ENCODE results near the gene SIGLEC15. TPM values are rescaled to one million over a fixed set of nuclear protein-coding genes. Genes with fewer than 3 reads are reported as not detected.

SIGLEC15 gene
- total RNA-seq, 2 donors from 2014 or later = not detected

DNA sequence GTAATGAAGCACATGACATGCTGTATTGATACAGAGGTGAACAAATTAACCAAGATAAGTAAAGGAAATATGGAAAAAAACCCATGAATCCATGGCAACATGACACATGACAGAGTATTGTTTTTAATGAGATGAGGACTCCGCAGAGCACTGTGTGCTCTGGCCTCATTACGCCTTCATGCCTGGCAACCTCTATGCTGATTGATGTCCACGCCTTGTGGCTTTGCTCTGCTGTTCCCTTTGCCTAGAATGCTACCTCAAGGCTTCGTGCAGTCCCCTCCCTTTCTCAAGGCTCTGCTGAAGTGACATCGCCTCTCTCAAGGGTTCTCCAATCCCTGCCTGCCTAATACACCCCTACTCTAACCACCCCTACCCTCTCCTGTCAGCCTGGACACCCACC lies 8.4 kb downstream of the SIGLEC15 start:
- H3K27me3 ChIP-seq = peaks cover 25% of the 10 kb centered on the region
- no peaks in the 10 kb centered on the region for H3K36me3 ChIP-seq
- no peak for DNase-seq
- intact Hi-C loops (cut with DNase I) = no loop called here
- TF ChIP-seq, protein P1, sequence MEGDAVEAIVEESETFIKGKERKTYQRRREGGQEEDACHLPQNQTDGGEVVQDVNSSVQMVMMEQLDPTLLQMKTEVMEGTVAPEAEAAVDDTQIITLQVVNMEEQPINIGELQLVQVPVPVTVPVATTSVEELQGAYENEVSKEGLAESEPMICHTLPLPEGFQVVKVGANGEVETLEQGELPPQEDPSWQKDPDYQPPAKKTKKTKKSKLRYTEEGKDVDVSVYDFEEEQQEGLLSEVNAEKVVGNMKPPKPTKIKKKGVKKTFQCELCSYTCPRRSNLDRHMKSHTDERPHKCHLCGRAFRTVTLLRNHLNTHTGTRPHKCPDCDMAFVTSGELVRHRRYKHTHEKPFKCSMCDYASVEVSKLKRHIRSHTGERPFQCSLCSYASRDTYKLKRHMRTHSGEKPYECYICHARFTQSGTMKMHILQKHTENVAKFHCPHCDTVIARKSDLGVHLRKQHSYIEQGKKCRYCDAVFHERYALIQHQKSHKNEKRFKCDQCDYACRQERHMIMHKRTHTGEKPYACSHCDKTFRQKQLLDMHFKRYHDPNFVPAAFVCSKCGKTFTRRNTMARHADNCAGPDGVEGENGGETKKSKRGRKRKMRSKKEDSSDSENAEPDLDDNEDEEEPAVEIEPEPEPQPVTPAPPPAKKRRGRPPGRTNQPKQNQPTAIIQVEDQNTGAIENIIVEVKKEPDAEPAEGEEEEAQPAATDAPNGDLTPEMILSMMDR (IDR thresholded peaks at IDR 0.05) = no peak
- no peak overlapping the region for H3K4me3 ChIP-seq
- no peaks in the 10 kb centered on the region for H3K9me3 ChIP-seq
- H3K4me1 ChIP-seq = peaks cover 14% of the 10 kb centered on the region
- no peak overlapping the region for H3K9ac ChIP-seq (ENCODE audit: low read depth in 2 of 2, low read length in 2 of 2)
- H3K27ac ChIP-seq = no peak overlapping the region

DNA sequence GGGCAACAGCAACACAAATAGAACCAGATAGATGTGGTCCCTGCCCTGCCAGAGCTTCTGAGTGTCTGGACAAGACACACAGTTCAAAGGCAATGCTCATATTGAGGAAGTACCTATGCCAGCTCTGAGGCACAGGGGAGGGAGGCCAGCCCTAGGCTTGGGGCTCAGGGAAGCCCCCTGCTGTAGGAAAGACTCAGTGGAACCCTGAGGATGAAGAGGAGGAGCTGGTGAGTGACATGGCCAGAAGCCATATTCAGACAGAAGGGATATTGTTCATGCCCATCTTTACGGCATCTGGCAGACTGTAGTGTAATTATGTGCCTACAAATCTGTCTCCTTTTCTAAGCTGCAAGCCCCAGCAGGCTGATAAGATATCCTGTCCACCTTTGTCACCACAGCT lies 8.8 kb downstream of the SIGLEC15 start:
- no peaks in the 10 kb centered on the region for H3K36me3 ChIP-seq
- peaks cover 29% of the 10 kb centered on the region for H3K27me3 ChIP-seq
- no peak overlapping the region for H3K27ac ChIP-seq
- intact Hi-C loops (cut with DNase I) = no loop called here
- H3K4me1 ChIP-seq = peaks cover 14% of the 10 kb centered on the region
- no peak overlapping the region for H3K4me3 ChIP-seq
- no peaks in the 10 kb centered on the region for H3K9me3 ChIP-seq
- TF ChIP-seq, protein P1 (IDR thresholded peaks at IDR 0.05) = no peak
- no peak for DNase-seq
- no peak overlapping the region for H3K9ac ChIP-seq (ENCODE audit: low read depth in 2 of 2, low read length in 2 of 2)

GRCh38 chr18:45835057-45835636 lies 9.7 kb downstream of the SIGLEC15 start:
- no peak overlapping the region for H3K27ac ChIP-seq
- H3K4me3 ChIP-seq = no peak overlapping the region
- H3K36me3 ChIP-seq = no peaks in the 10 kb centered on the region
- intact Hi-C loops (cut with DNase I) = no loop called here
- H3K4me1 ChIP-seq = peaks cover 14% of the 10 kb centered on the region
- DNase-seq = no peak
- H3K9ac ChIP-seq (ENCODE audit: low read depth in 2 of 2, low read length in 2 of 2) = no peak overlapping the region
- TF ChIP-seq, protein P1 (IDR thresholded peaks at IDR 0.05) = no peak
- H3K9me3 ChIP-seq = no peaks in the 10 kb centered on the region
- H3K27me3 ChIP-seq = peaks cover 34% of the 10 kb centered on the region

- Histone ChIP-seq H3K9ac (ENCODE audit: low read depth in 2 of 2, low read length in 2 of 2) (no peak overlapping the region), H3K27ac (no peak overlapping the region), H3K4me3 (no peak overlapping the region), H3K27me3 (peaks cover 34% of the 10 kb centered on the region), H3K9me3 (no peaks in the 10 kb centered on the region), H3K4me1 (peaks cover 14% of the 10 kb centered on the region), H3K36me3 (no peaks in the 10 kb centered on the region)
- TF ChIP-seq, protein P1 (IDR thresholded peaks at IDR 0.05) = no peak
- no peak for DNase-seq
- intact Hi-C loops (cut with DNase I) = no loop called here
These were observed 11.0 kb downstream of the SIGLEC15 start for GRCh38 chr18:45836242-45837205.

GRCh38 chr18:45837283-45838070 lies 12.0 kb downstream of the SIGLEC15 start:
- DNase-seq = peak; percentile 50
- H3K27me3 ChIP-seq = peaks cover 34% of the 10 kb centered on the region
- peak overlapping the region; percentile 36 for H3K4me3 ChIP-seq
- H3K4me1 ChIP-seq = peaks cover 14% of the 10 kb centered on the region
- TF ChIP-seq, protein P1 (IDR thresholded peaks at IDR 0.05) = no peak
- H3K36me3 ChIP-seq = no peaks in the 10 kb centered on the region
- no peak overlapping the region for H3K9ac ChIP-seq (ENCODE audit: low read depth in 2 of 2, low read length in 2 of 2)
- H3K9me3 ChIP-seq = no peaks in the 10 kb centered on the region
- no peak overlapping the region for H3K27ac ChIP-seq
- intact Hi-C loops (cut with DNase I) = no loop called here
